Subcutaneous abdominal adipose tissue (tissue), 5 donors: ENCODE data around the gene PSPC1.
"Not testable (repeated sequence)": the region's sequence is repeated elsewhere in the genome, so short reads cannot be mapped to it uniquely, and the experiment has no call there.

Experiments used
- H3K27ac ChIP-seq: one replicate; pipeline ENCODE4 v1.7.0; 2013; ENCODE audit warnings: low read depth, mild to moderate bottlenecking, inconsistent platforms, low read length, moderate library complexity
- H3K27me3 ChIP-seq, 5 donors: one replicate each; pipeline ENCODE4 v1.7.0; 2013; ENCODE audit warnings: low read length in 5 of 5, inconsistent platforms in 1 of 5; ENCODE audit not compliant: control insufficient read depth in 5 of 5, insufficient read depth in 4 of 5
- H3K36me3 ChIP-seq, 5 donors: one replicate each; pipeline ENCODE4 v1.7.0; 2013; ENCODE audit warnings: low read length in 5 of 5; ENCODE audit not compliant: control insufficient read depth in 5 of 5, insufficient read depth in 5 of 5
- H3K4me1 ChIP-seq, 5 donors: one replicate each; pipeline ENCODE4 v1.7.0; 2013; ENCODE audit warnings: low read length in 5 of 5, mild to moderate bottlenecking in 3 of 5, moderate library complexity in 1 of 5; ENCODE audit not compliant: control insufficient read depth in 5 of 5, insufficient read depth in 5 of 5
- H3K4me3 ChIP-seq, 5 donors: one replicate each; pipeline ENCODE4 v1.7.0; 2013; ENCODE audit warnings: low read length in 5 of 5, low read depth in 1 of 5
- H3K9ac ChIP-seq, 5 donors: one replicate each; pipeline ENCODE4 v1.7.0; 2013; ENCODE audit warnings: low read length in 5 of 5, mild to moderate bottlenecking in 4 of 5, moderate library complexity in 3 of 5
- H3K9me3 ChIP-seq, 5 donors: one replicate each; pipeline ENCODE4 v1.7.0; 2013; ENCODE audit warnings: low read length in 5 of 5; ENCODE audit not compliant: control insufficient read depth in 5 of 5
- donor health status: healthy.
- donor health status: healthy.
- donor health status: healthy.
- donor health status: healthy.
- donor health status: healthy.

The PSPC1 gene

GRCh38 chr13:19764237-19764636, 18.5 kb downstream of the PSPC1 start:
- no peak overlapping the region for H3K27ac ChIP-seq
- peaks cover 0 to 9% (median 2%) of the 10 kb centered on the region in 5 donors for H3K36me3 ChIP-seq
- no peak overlapping the region for H3K9ac ChIP-seq
- H3K4me3 ChIP-seq = no peak overlapping the region
- peaks cover 0 to 10% (median 7%) of the 10 kb centered on the region in 5 donors for H3K4me1 ChIP-seq
- H3K27me3 ChIP-seq = no peaks in the 10 kb centered on the region
- no peaks in the 10 kb centered on the region for H3K9me3 ChIP-seq

- Histone ChIP-seq H3K9me3 (no peaks in the 10 kb centered on the region), H3K36me3 (peaks cover 0 to 15% (median 6%) of the 10 kb centered on the region in 5 donors), H3K27me3 (no peaks in the 10 kb centered on the region), H3K4me1 (peaks cover 0 to 10% (median 7%) of the 10 kb centered on the region in 5 donors), H3K9ac (no peak overlapping the region), H3K27ac (no peak overlapping the region), H3K4me3 (no peak overlapping the region)
These were observed 19.1 kb downstream of the PSPC1 start for GRCh38 chr13:19763618-19764017.

- Histone ChIP-seq H3K9ac (no peak overlapping the region), H3K36me3 (peaks cover 0 to 21% (median 11%) of the 10 kb centered on the region in 5 donors), H3K27me3 (no peaks in the 10 kb centered on the region), H3K4me3 (no peak overlapping the region), H3K4me1 (peaks cover 0 to 19% (median 9%) of the 10 kb centered on the region in 5 donors), H3K9me3 (no peaks in the 10 kb centered on the region), H3K27ac (no peak overlapping the region)
These were observed 23.1 kb downstream of the PSPC1 start for GRCh38 chr13:19759669-19760068.

GRCh38 chr13:19742643-19743042, 40.1 kb downstream of the PSPC1 start:
- Histone ChIP-seq H3K36me3 (peaks cover 7 to 30% (median 20%) of the 10 kb centered on the region in 5 donors), H3K9me3 (no peaks in the 10 kb centered on the region), H3K9ac (no peak overlapping the region), H3K27me3 (no peaks in the 10 kb centered on the region), H3K4me1 (no peaks in the 10 kb centered on the region), H3K27ac (no peak overlapping the region), H3K4me3 (no peak overlapping the region)

GRCh38 chr13:19737844-19738557, 44.7 kb downstream of the PSPC1 start:
- Histone ChIP-seq H3K36me3 (peaks cover 8 to 28% (median 16%) of the 10 kb centered on the region in 5 donors), H3K27ac (no peak overlapping the region), H3K4me1 (peaks cover 0 to 4% (median 0%) of the 10 kb centered on the region in 5 donors), H3K4me3 (no peak overlapping the region), H3K27me3 (no peaks in the 10 kb centered on the region), H3K9ac (no peak overlapping the region), H3K9me3 (no peaks in the 10 kb centered on the region)

GRCh38 chr13:19726611-19727010, 56.1 kb downstream of the PSPC1 start:
- Histone ChIP-seq H3K4me1 (peaks cover 0 to 19% (median 4%) of the 10 kb centered on the region in 5 donors), H3K9me3 (no peaks in the 10 kb centered on the region), H3K27me3 (no peaks in the 10 kb centered on the region), H3K27ac (no peak overlapping the region), H3K9ac (no peak overlapping the region), H3K4me3 (no peak overlapping the region), H3K36me3 (peaks cover 3 to 16% (median 9%) of the 10 kb centered on the region in 5 donors)

- H3K36me3 ChIP-seq = peaks cover 3 to 18% (median 8%) of the 10 kb centered on the region in 5 donors
- H3K9me3 ChIP-seq = no peaks in the 10 kb centered on the region
- no peak overlapping the region for H3K9ac ChIP-seq
- H3K27ac ChIP-seq = no peak overlapping the region
- no peak overlapping the region for H3K4me3 ChIP-seq
- no peaks in the 10 kb centered on the region for H3K27me3 ChIP-seq
- peaks cover 0 to 19% (median 4%) of the 10 kb centered on the region in 5 donors for H3K4me1 ChIP-seq
These were observed 57.4 kb downstream of the PSPC1 start for GRCh38 chr13:19725320-19725719.

- Histone ChIP-seq H3K27ac (no peak overlapping the region), H3K4me3 (no peak overlapping the region), H3K9ac (no peak overlapping the region), H3K27me3 (no peaks in the 10 kb centered on the region), H3K9me3 (no peaks in the 10 kb centered on the region), H3K4me1 (no peaks in the 10 kb centered on the region), H3K36me3 (peaks cover 0 to 4% (median 0%) of the 10 kb centered on the region in 5 donors)
These were observed 62.7 kb downstream of the PSPC1 start for GRCh38 chr13:19720039-19720438.

- Histone ChIP-seq H3K27me3 (no peaks in the 10 kb centered on the region), H3K4me3 (no peak overlapping the region), H3K4me1 (no peaks in the 10 kb centered on the region), H3K36me3 (peaks cover 0 to 2% (median 0%) of the 10 kb centered on the region in 5 donors), H3K27ac (no peak overlapping the region), H3K9me3 (no peaks in the 10 kb centered on the region), H3K9ac (no peak overlapping the region)
These were observed 69.4 kb downstream of the PSPC1 start for GRCh38 chr13:19713186-19713965.

- not testable (repeated sequence) for H3K9me3 ChIP-seq, H3K27ac ChIP-seq, H3K27me3 ChIP-seq, H3K9ac ChIP-seq, H3K4me1 ChIP-seq, H3K4me3 ChIP-seq, H3K36me3 ChIP-seq
These were observed 73.0 kb downstream of the PSPC1 start for GRCh38 chr13:19709782-19710181.
